Choroid plexus epithelial cell (primary cell): ENCODE results near the gene RCVRN.
A peak's percentile ranks its signal among the peaks of the same experiment; 100 is the strongest.
"Not testable (repeated sequence)": the region's sequence is repeated elsewhere in the genome, so short reads cannot be mapped to it uniquely, and the experiment has no call there.

Source experiments
- DNase-seq: peaks from one replicate; pipeline ENCODE4 v3.0.0-alpha.2; 2010; ENCODE audit warnings: low read depth
- H3K4me3 ChIP-seq: 2 replicates; pipeline ENCODE4 v1.5.1; 2011; ENCODE audit warnings: low read depth, mild to moderate bottlenecking, control low read depth, low read length, moderate library complexity
- TF ChIP-seq, protein P1 (sequence below): conservative IDR thresholded peaks from 2 replicates; pipeline ENCODE4 v1.5.1; 2011; ENCODE audit warnings: low read depth, mild to moderate bottlenecking, control low read depth, inconsistent platforms, low read length, moderate library complexity

Gene RCVRN

GRCh38 chr17:9925457-9925856, 20.4 kb upstream of the RCVRN start:
- DNase-seq: no peak
- TF ChIP-seq, protein P1, sequence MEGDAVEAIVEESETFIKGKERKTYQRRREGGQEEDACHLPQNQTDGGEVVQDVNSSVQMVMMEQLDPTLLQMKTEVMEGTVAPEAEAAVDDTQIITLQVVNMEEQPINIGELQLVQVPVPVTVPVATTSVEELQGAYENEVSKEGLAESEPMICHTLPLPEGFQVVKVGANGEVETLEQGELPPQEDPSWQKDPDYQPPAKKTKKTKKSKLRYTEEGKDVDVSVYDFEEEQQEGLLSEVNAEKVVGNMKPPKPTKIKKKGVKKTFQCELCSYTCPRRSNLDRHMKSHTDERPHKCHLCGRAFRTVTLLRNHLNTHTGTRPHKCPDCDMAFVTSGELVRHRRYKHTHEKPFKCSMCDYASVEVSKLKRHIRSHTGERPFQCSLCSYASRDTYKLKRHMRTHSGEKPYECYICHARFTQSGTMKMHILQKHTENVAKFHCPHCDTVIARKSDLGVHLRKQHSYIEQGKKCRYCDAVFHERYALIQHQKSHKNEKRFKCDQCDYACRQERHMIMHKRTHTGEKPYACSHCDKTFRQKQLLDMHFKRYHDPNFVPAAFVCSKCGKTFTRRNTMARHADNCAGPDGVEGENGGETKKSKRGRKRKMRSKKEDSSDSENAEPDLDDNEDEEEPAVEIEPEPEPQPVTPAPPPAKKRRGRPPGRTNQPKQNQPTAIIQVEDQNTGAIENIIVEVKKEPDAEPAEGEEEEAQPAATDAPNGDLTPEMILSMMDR: no peak
- H3K4me3 ChIP-seq: no peak overlapping the region

- DNase-seq: peak; percentile 85
- H3K4me3 ChIP-seq: no peak overlapping the region
Measured at GRCh38 chr17:9924735-9925191, 19.7 kb upstream of the RCVRN start.

DNA sequence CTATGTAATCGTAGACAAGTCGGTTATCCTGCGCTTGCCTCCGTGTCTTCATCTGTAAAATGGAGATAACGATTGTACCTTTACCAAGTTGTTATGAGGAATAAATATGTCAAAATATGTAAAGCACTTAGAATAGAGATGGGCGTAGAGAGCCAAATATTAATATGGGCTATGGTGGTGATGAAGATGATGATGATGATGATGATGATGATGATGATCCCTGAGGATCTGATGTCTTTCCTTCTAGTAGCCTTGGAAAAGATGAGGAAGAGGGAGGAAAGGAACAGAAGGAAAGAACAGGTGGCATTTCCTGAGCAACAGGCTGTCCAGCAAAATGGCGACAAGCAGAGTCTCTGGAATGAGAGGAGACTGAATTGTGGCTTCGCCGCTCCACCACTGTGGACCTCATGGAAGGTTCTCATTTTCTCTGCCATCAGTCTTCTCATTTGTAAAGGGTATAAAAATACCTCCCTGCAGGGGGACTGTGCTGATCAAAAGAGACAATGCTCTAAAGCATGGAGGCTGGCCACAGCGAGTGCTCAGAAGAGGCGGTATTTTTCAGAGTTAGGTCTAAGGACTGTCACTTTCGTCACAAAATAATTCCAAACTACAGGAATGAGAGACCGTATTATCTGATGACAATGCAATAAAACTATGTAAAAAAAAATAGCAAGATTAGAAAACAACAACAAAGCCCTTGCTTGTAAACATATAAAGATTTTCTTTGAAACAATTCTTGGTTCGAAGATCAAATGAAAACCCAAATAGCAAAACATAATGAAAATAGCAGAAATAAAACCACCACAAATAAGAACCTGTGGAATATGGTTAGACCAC, 17.2 kb upstream of the RCVRN start:
- TF ChIP-seq, protein P1: no peak
- no peak for DNase-seq
- no peak overlapping the region for H3K4me3 ChIP-seq

More at GRCh38 chr17:9924735-9925191, 19.7 kb upstream of the RCVRN start:
- TF ChIP-seq, protein P1: peak; percentile 85

GRCh38 chr17:9921216-9921615, 16.1 kb upstream of the RCVRN start:
- DNase-seq, H3K4me3 ChIP-seq: not testable (repeated sequence)

DNA sequence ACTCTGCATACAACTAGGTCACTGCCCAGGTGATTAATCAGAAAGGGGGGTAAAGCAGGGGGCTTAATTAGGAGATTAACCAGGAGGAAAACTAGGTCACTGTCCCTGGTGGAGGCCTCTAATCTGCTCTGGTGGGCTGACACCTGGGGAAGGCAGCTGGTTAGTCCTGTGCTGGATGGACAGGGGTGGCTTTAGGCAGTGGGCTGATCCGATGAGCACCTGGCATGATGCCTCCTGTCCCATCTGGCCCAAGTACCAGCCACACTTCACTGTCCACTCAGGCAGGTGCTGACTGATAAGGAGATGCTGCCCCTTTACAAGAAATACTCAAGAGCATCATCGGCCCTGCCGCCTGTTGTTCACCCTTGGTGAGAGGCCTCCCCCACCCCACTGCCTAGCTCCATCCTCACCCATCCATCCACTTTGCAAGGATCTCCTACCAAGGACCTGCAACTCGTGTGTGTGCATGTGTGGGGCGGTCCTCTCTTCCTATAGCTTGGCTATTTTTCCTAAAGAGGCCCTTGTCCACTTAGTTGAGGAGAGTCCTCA, 13.8 kb upstream of the RCVRN start:
- no peak for DNase-seq
- TF ChIP-seq, protein P1: no peak
- H3K4me3 ChIP-seq: no peak overlapping the region

- TF ChIP-seq, protein P1: no peak
- H3K4me3 ChIP-seq: no peak overlapping the region
- DNase-seq: no peak
Measured at GRCh38 chr17:9918352-9918751, 13.3 kb upstream of the RCVRN start.

- no peak overlapping the region for H3K4me3 ChIP-seq
- TF ChIP-seq, protein P1: no peak
- DNase-seq: no peak
Measured at GRCh38 chr17:9917801-9918200, 12.7 kb upstream of the RCVRN start.
